Bronchial epithelial cell (primary cell): ENCODE data around the gene CCDC149. TPM values are rescaled to one million over a fixed set of nuclear protein-coding genes. Genes with fewer than 3 reads are reported as not detected.

Experiments
- DNase-seq: peaks from one replicate; pipeline ENCODE4 v3.0.0-alpha.2; 2010; ENCODE audit warnings: low read depth
- FAIRE-seq: peaks from 2 replicates; lab custom pipeline; 2011; peaks lifted over from hg19 to GRCh38; lab: Jason Lieb, UNC
- H3K27me3 ChIP-seq: 2 replicates; pipeline ENCODE4 v1.5.1; 2011; ENCODE audit warnings: low read length; ENCODE audit not compliant: control insufficient read depth, insufficient read depth
- H3K36me3 ChIP-seq: 2 replicates; pipeline ENCODE4 v1.5.1; 2011; ENCODE audit warnings: low read length; ENCODE audit not compliant: control insufficient read depth, insufficient read depth
- H3K4me3 ChIP-seq: 2 replicates; pipeline ENCODE4 v1.5.1; 2011; ENCODE audit warnings: mild to moderate bottlenecking, low read depth, low read length, control low read depth
- total RNA-seq: library from RNA; depleted of rRNA; stranded (reverse); fragments of >200 nt; gene quantifications from 2 replicates; pipeline ENCODE4 v1.2.1, GENCODE V29; 2014
- TF ChIP-seq, protein P1 (sequence below): IDR thresholded peaks from 2 replicates; pipeline ENCODE4 v1.5.1; 2011; ENCODE audit warnings: mild to moderate bottlenecking, moderate library complexity, low read length, control low read depth, inconsistent platforms; ENCODE audit not compliant: insufficient read depth, severe bottlenecking

The CCDC149 gene
- total RNA-seq, 1 donor from 2014 or later = 4.2 TPM

DNA sequence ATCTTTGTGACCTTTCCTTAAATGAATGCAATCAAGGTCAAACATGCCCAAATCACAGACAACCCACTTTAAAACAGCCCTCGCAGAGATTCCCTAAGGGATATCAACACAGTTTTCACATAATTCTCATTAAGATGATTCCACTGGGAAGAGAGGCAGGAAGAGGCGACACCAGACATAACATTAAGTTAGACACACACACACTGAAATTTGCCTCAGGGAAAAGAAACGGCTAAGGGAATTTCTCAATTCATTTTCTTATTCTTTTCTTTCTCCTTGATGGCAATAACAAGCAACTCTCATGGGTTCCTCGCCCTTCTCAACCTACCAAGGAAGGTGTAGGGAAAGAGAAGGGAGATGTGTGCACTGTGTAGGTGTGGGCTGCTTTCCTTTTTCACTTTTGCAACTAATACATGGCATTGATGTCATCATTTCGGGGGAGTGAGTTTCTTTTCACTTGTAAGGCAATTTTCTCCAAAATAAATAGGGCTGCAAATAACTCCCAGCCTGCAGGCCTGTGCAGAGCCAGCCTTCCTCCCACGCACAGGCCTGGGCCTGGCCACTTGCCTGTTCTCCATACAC, 76.1 kb downstream of the CCDC149 start:
- H3K27me3 ChIP-seq = no peaks in the 10 kb centered on the region
- DNase-seq = no peak
- no peaks in the 10 kb centered on the region for H3K36me3 ChIP-seq
- FAIRE-seq = no peak
- H3K4me3 ChIP-seq = no peak overlapping the region
- TF ChIP-seq, protein P1, sequence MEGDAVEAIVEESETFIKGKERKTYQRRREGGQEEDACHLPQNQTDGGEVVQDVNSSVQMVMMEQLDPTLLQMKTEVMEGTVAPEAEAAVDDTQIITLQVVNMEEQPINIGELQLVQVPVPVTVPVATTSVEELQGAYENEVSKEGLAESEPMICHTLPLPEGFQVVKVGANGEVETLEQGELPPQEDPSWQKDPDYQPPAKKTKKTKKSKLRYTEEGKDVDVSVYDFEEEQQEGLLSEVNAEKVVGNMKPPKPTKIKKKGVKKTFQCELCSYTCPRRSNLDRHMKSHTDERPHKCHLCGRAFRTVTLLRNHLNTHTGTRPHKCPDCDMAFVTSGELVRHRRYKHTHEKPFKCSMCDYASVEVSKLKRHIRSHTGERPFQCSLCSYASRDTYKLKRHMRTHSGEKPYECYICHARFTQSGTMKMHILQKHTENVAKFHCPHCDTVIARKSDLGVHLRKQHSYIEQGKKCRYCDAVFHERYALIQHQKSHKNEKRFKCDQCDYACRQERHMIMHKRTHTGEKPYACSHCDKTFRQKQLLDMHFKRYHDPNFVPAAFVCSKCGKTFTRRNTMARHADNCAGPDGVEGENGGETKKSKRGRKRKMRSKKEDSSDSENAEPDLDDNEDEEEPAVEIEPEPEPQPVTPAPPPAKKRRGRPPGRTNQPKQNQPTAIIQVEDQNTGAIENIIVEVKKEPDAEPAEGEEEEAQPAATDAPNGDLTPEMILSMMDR = no peak

DNA sequence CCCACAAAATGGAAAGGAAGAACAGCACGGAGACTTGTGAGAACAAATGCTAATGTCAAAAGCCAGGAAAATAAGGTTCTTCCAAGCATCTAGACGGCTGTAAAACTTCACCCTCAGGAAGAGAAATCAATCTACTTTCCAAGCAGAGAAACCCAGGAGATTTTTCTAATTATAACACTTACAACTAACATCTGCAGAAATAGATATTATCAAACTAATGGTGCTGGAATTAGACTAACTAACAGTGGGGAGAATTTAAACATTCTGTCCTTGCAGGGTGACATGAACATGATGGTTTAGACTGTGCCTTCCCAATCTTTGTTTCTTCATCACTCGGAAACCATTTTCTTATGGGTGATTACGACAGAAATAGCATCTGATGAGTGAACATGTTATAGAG, 77.1 kb downstream of the CCDC149 start:
- FAIRE-seq (no peak), DNase-seq (no peak)
- TF ChIP-seq, protein P1 = no peak
- Histone ChIP-seq H3K27me3 (no peaks in the 10 kb centered on the region), H3K4me3 (no peak overlapping the region), H3K36me3 (no peaks in the 10 kb centered on the region)

DNA sequence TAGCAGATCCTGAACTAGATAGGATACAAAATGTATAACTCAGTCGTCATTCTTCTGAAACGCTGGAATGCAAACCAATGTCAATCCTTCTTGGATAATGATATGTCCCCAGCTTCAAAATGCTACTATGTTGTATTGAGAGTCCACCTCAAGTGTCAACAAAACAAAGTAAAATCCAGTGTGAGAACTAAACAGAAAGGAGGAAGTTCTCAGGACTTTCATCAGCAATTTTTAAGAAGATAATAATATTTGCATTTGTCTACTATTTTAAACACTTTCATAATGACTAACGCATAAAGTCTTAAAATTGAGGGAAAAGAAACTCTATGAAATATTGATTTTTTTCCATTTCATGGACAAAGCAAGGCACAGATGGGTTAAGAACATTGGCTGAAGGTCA, 81.2 kb downstream of the CCDC149 start:
- TF ChIP-seq, protein P1 = no peak
- no peak overlapping the region for H3K4me3 ChIP-seq
- H3K27me3 ChIP-seq = no peaks in the 10 kb centered on the region
- no peak for FAIRE-seq
- no peak for DNase-seq
- H3K36me3 ChIP-seq = no peaks in the 10 kb centered on the region

DNA sequence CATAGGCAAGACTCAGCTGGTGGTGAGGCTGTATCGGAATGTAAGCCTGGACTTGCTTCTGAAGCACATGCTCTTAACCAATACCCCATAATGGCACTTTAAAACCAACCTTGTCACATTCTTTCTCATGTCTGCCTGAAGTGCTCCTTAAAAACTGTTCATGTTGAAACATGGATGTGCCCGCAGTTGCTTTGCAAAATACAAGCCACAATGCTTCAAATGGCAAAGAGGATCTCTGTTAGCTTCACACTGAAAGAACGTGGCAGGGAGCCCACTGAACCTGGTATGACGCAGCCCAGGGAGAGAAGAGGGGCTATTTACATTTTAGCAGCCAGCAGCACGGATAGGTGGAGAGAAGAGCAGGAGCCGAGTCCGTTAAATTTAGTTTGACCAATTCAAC, 88.1 kb downstream of the CCDC149 start:
- no peaks in the 10 kb centered on the region for H3K36me3 ChIP-seq
- no peaks in the 10 kb centered on the region for H3K27me3 ChIP-seq
- TF ChIP-seq, protein P1 = no peak
- peak; percentile 77 for DNase-seq
- FAIRE-seq = peak; percentile 60
- no peak overlapping the region for H3K4me3 ChIP-seq

DNA sequence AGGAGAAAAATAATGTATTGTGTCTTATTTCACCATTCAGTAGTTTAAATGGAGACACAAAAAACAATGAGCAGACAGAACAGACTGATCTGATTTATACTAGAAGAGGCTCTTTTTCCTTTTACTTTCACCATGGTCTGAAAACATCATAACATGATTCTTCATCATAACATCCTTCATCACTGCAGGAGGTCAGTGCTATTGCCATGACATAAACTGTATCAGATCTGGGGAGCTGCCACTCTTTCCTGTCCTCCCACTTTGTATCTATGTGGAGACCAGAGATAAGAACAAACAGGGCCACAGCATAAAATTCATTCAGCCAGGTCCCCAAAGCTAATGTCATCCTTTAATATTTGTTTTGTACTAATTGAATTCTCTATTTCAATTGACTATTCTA, 92.3 kb downstream of the CCDC149 start:
- TF ChIP-seq, protein P1 = no peak
- H3K36me3 ChIP-seq = no peaks in the 10 kb centered on the region
- H3K27me3 ChIP-seq = no peaks in the 10 kb centered on the region
- DNase-seq = no peak
- H3K4me3 ChIP-seq = no peak overlapping the region
- no peak for FAIRE-seq

DNA sequence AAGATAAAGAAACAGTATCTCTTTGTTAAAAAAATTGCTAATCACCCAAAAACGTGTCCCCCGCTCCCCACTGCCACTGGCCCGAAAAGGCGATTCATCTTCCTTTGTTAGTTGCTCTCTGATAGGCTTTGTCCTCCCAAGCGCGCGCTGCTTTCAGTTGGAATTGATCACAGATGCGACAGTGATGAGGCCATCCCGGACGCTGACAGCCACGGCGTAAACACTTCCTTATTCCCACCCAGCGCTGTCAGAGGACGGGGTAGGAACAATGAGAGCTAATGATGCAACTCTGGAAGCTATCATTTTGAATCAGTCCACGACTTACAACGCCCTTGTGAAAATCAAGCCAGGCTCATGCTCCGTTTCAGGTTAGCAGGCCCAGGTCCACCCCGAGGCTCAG, 96.0 kb downstream of the CCDC149 start:
- TF ChIP-seq, protein P1 = no peak
- FAIRE-seq = no peak

More for the DNA sequence above, 96.0 kb downstream of the CCDC149 start:
- no peak for DNase-seq
- Histone ChIP-seq H3K4me3 (no peak overlapping the region), H3K36me3 (no peaks in the 10 kb centered on the region), H3K27me3 (no peaks in the 10 kb centered on the region)
